Smooth muscle cell (in vitro differentiated cells): ENCODE data around the gene SLC30A2. TPM values are rescaled to one million over a fixed set of nuclear protein-coding genes. Genes with fewer than 3 reads are reported as not detected.

ENCODE experiments used
- DNase-seq: peaks from one replicate; lab custom pipeline; 2025; ENCODE audit not compliant: unreplicated experiment; lab: John Stamatoyannopoulos, UW
- H2AFZ ChIP-seq: fragments of 200-600 bp; sonication (generic); 2 replicates; pipeline ENCODE4 v1.6.0; 2016; ENCODE audit warnings: antibody characterized with exemption, low read depth, mild to moderate bottlenecking
- H3F3A ChIP-seq: fragments of 200-600 bp; sonication (generic); 2 replicates; pipeline ENCODE4 v1.6.0; 2017; ENCODE audit warnings: antibody characterized with exemption, low read depth
- H3K27ac ChIP-seq: fragments of 200-600 bp; sonication (generic); 2 replicates; pipeline ENCODE4 v1.5.1; 2016; ENCODE audit warnings: low read depth, mild to moderate bottlenecking
- H3K27me3 ChIP-seq: fragments of 200-600 bp; sonication (generic); 2 replicates; pipeline ENCODE4 v1.6.1; 2016; ENCODE audit warnings: low read depth, mild to moderate bottlenecking
- H3K36me3 ChIP-seq: fragments of 200-600 bp; sonication (generic); 2 replicates; pipeline ENCODE4 v1.5.1; 2016; ENCODE audit warnings: low read depth
- H3K4me1 ChIP-seq: fragments of 200-600 bp; sonication (generic); 2 replicates; pipeline ENCODE4 v1.5.1; 2016; ENCODE audit warnings: low read depth
- H3K4me2 ChIP-seq: fragments of 200-600 bp; sonication (generic); 2 replicates; pipeline ENCODE4 v1.6.0; 2016; ENCODE audit warnings: mild to moderate bottlenecking
- H3K4me3 ChIP-seq: fragments of 200-600 bp; sonication (generic); 2 replicates; pipeline ENCODE4 v1.5.1; 2016; ENCODE audit warnings: mild to moderate bottlenecking
- H3K79me2 ChIP-seq: fragments of 200-600 bp; sonication (generic); 2 replicates; pipeline ENCODE4 v1.6.0; 2016; ENCODE audit warnings: low read depth, mild to moderate bottlenecking
- H3K9ac ChIP-seq: fragments of 200-600 bp; sonication (generic); 2 replicates; pipeline ENCODE4 v1.6.0; 2016; ENCODE audit warnings: low read depth
- H3K9me3 ChIP-seq: fragments of 200-600 bp; sonication (generic); replicated peaks from 2 replicates; pipeline ENCODE4 v1.5.1; 2016; ENCODE audit warnings: low read depth
- H4K20me1 ChIP-seq: fragments of 200-600 bp; sonication (generic); 2 replicates; pipeline ENCODE4 v1.6.0; 2016; ENCODE audit warnings: low read depth
- CTCF ChIP-seq: fragments of 200-600 bp; sonication (generic); IDR thresholded peaks from 2 replicates; pipeline ENCODE4 v1.5.1; 2017; ENCODE audit warnings: borderline replicate concordance, mild to moderate bottlenecking, antibody characterized with exemption; ENCODE audit not compliant: insufficient read depth, poor library complexity, severe bottlenecking
- WGBS: methylation state at CpG from one replicate; pipeline ENCODE4 v1.1.7; 2016; ENCODE audit warnings: low lambda C conversion rate; 5-methylcytosine and 5-hydroxymethylcytosine counted together
- polyA plus RNA-seq: library from polyadenylated mRNA; unstranded; fragments of >200 nt; fragmentation: Nextera tagmentation; extraction: Ambion mirVana; gene quantifications from 2 replicates; pipeline ENCODE4 v1.2.1, GENCODE V29; 2016
- total RNA-seq: library from RNA; depleted of rRNA; stranded (reverse); fragments of >200 nt; gene quantifications from 2 replicates; pipeline ENCODE4 v1.2.3, GENCODE V29; 2014

SLC30A2 gene
- total and polyA plus RNA-seq, 2 experiments from 2014 or later, result 0.27 to 0.53 TPM

DNA sequence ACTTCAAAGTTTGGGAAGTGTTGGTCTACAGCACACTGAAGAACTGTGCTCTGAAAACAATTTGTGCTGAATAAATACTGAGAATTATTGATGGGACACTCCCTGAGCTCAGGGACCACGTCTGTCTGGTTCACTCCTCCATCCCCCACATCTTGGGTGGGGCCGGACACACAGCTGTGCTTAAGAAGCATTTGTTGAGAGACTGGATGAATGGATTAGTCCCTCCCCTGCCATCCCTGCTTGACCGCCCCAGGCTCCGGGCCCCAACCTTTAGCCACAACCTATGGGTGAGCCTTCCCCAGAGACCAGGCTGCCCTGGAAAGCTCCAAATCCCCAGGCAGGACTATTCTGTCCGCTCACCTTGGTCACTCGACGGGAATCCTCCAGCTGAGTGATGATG is 14.0 kb upstream of the SLC30A2 start:
- Histone ChIP-seq H3K79me2 (no peaks in the 10 kb centered on the region), H3F3A (no peaks in the 10 kb centered on the region), H2AFZ (no peak overlapping the region), H3K4me3 (no peak overlapping the region), H3K4me2 (no peak overlapping the region), H3K4me1 (no peaks in the 10 kb centered on the region), H4K20me1 (no peaks in the 10 kb centered on the region), H3K9ac (no peak overlapping the region), H3K9me3 (no peaks in the 10 kb centered on the region), H3K27ac (no peak overlapping the region), H3K27me3 (no peaks in the 10 kb centered on the region), H3K36me3 (no peaks in the 10 kb centered on the region)
- DNase-seq, result no peak
- TF ChIP-seq CTCF, result no peak
- WGBS, result 87% methylated on average over 7 of the region's 7 CpGs

DNA sequence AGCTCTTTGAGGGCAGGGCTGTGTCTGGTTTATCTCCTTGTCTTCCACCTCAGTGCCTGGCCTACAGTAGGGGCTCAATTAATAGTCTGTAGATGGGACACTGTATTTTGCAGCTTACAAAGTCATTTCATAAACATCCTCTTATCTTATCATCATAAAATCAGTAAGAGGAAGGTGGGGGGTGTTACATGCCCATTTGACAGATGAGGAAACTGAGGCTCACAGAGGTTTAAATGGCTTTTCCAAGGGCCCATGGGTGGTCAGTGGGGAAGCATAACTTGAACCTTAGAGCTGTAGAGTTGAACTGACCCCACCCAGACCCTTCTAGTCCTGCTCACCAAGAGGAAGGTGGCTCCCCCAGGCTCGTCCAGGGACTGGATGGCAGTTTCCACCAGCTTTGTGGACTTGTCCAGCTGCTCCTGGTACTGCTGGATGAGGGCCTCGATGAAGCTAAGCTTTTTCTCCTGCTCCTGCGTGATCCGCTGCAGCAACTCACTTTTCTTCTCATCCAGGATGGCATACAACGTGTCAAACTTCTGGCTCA is 12.2 kb upstream of the SLC30A2 start:
- Histone ChIP-seq H4K20me1 (no peaks in the 10 kb centered on the region), H3K36me3 (no peaks in the 10 kb centered on the region), H3K4me3 (no peak overlapping the region), H3K27ac (no peak overlapping the region), H3K9me3 (no peaks in the 10 kb centered on the region), H3K27me3 (no peaks in the 10 kb centered on the region), H3K4me2 (no peak overlapping the region), H3K79me2 (no peaks in the 10 kb centered on the region), H3K4me1 (no peaks in the 10 kb centered on the region), H2AFZ (no peak overlapping the region), H3F3A (no peaks in the 10 kb centered on the region), H3K9ac (no peak overlapping the region)
- WGBS, result 95% methylated on average over 5 of the region's 5 CpGs
- TF ChIP-seq CTCF, result no peak
- no peak for DNase-seq

GRCh38 chr1:26057189-26057588 is 11.3 kb upstream of the SLC30A2 start:
- Histone ChIP-seq H3K27ac (no peak overlapping the region), H3K9me3 (no peaks in the 10 kb centered on the region), H3K9ac (no peak overlapping the region), H3K36me3 (no peaks in the 10 kb centered on the region), H3K27me3 (no peaks in the 10 kb centered on the region), H3K4me2 (no peak overlapping the region), H3K4me1 (no peaks in the 10 kb centered on the region), H2AFZ (no peak overlapping the region), H4K20me1 (no peaks in the 10 kb centered on the region), H3K4me3 (no peak overlapping the region), H3F3A (no peaks in the 10 kb centered on the region), H3K79me2 (no peaks in the 10 kb centered on the region)
- 97% methylated on average over 2 of the region's 2 CpGs for WGBS
- no peak for TF ChIP-seq CTCF
- no peak for DNase-seq

DNA sequence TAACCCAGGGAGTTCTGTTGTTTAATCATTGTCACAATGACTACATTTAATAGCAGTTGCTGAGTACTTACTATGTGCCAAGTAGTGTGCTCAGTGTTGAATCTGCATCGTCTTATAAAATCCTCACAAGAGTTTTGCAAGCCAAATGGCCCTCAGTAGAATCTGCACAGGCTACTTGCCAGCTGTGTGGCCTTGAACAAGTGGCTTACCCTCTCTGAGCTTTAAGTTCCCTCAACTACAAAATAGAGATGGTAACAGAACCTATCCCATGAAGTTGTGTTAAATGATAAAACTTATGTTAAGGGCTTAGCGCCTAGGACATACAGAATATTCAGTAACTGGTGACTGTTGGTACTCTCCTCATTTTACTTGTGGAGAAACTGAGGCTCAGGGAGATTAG is 9.1 kb upstream of the SLC30A2 start:
- no peaks in the 10 kb centered on the region for H4K20me1 ChIP-seq
- H3K79me2 ChIP-seq, result no peaks in the 10 kb centered on the region
- no peak for DNase-seq
- 95% methylated on average over 2 of the region's 2 CpGs for WGBS
- no peaks in the 10 kb centered on the region for H3F3A ChIP-seq
- no peak overlapping the region for H3K4me2 ChIP-seq
- no peak overlapping the region for H3K27ac ChIP-seq
- no peaks in the 10 kb centered on the region for H3K27me3 ChIP-seq
- no peak for TF ChIP-seq CTCF
- H3K9ac ChIP-seq, result no peak overlapping the region
- no peaks in the 10 kb centered on the region for H3K9me3 ChIP-seq
- H3K36me3 ChIP-seq, result no peaks in the 10 kb centered on the region
- no peak overlapping the region for H2AFZ ChIP-seq
- H3K4me1 ChIP-seq, result no peaks in the 10 kb centered on the region
- H3K4me3 ChIP-seq, result no peak overlapping the region
